Lower lobe of right lung (tissue), 2 donors: Measurements from ENCODE around the gene NSFL1C. TPM values are rescaled to one million over a fixed set of nuclear protein-coding genes. Genes with fewer than 3 reads are reported as not detected.
"Not testable (repeated sequence)": the region's sequence is repeated elsewhere in the genome, so short reads cannot be mapped to it uniquely, and the experiment has no call there.

ENCODE experiments used
- ATAC-seq, 2 donors: fragments of 200-7000 bp; cut with Tn5 transposase; one replicate each; pipeline ENCODE4 v1.9.1; 2020 to 2022; ENCODE audit warnings: mild to moderate bottlenecking in 2 of 2, moderate library complexity in 2 of 2
- DNase-seq: peaks from one replicate; pipeline ENCODE4 v3.0.0-alpha.2; 2020
- H3K27ac ChIP-seq: fragments of 200-600 bp; one replicate; pipeline ENCODE4 v1.8.0; 2022
- H3K27me3 ChIP-seq: fragments of 200-600 bp; one replicate; pipeline ENCODE4 v1.8.0; 2022; ENCODE audit warnings: low read depth
- H3K36me3 ChIP-seq: fragments of 200-600 bp; one replicate; pipeline ENCODE4 v1.8.0; 2022; ENCODE audit warnings: mild to moderate bottlenecking
- H3K4me1 ChIP-seq: fragments of 200-600 bp; one replicate; pipeline ENCODE4 v1.8.0; 2022
- H3K4me3 ChIP-seq: fragments of 200-600 bp; one replicate; pipeline ENCODE4 v1.8.0; 2022; ENCODE audit warnings: mild to moderate bottlenecking
- H3K9me3 ChIP-seq: fragments of 200-600 bp; one replicate; pipeline ENCODE4 v1.8.0; 2022
- intact Hi-C: fragments of 100-400 bp; cut with DNase I; formaldehyde crosslinking; loops from one replicate; pipeline ENCODE4 v1.11.0; 2022
- total RNA-seq: library from RNA; stranded (reverse); fragmentation: NEBNext Ultra II Directional; extraction: Animal tissue kit (Norgen Biotek cat#: 25700); gene quantifications from one replicate; pipeline ENCODE4 v1.2.1, GENCODE V29; 2021
- TF ChIP-seq, protein P1 (sequence below): fragments of 200-600 bp; IDR thresholded peaks from one replicate; pipeline ENCODE4 v1.8.0; 2022; ENCODE audit warnings: antibody characterized with exemption, mild to moderate bottlenecking
- donor health status: DM: no; HTN: yes; CAD: no; lungs with severe emphysema.

The NSFL1C gene
- total RNA-seq, 1 donor from 2014 or later = 73.8 TPM

DNA sequence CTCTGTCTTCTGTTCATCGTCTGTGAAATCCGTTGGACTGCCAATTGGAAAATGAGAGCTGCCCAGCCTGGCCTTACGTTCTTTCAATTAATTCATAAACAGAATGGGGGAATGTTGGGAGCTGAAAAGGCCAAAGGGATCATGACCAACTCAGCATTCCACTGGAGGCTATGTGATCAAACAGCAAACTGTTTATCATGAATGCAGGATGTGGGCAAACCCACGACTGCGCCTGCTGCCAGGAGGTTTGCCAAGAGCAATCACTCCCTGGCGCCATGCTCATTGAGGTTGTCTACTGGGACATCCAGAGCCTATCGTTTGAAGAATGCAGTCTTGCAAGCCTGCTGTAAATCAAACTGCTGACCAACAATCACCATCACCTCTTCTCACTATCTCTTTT is 64.5 kb downstream of the NSFL1C start:
- Histone ChIP-seq H3K27ac (no peak overlapping the region), H3K4me1 (no peaks in the 10 kb centered on the region), H3K27me3 (no peaks in the 10 kb centered on the region), H3K4me3 (no peak overlapping the region), H3K36me3 (no peaks in the 10 kb centered on the region), H3K9me3 (no peaks in the 10 kb centered on the region)
- ATAC-seq (no peak), DNase-seq (no peak)
- intact Hi-C loops = no loop called here
- TF ChIP-seq, protein P1, sequence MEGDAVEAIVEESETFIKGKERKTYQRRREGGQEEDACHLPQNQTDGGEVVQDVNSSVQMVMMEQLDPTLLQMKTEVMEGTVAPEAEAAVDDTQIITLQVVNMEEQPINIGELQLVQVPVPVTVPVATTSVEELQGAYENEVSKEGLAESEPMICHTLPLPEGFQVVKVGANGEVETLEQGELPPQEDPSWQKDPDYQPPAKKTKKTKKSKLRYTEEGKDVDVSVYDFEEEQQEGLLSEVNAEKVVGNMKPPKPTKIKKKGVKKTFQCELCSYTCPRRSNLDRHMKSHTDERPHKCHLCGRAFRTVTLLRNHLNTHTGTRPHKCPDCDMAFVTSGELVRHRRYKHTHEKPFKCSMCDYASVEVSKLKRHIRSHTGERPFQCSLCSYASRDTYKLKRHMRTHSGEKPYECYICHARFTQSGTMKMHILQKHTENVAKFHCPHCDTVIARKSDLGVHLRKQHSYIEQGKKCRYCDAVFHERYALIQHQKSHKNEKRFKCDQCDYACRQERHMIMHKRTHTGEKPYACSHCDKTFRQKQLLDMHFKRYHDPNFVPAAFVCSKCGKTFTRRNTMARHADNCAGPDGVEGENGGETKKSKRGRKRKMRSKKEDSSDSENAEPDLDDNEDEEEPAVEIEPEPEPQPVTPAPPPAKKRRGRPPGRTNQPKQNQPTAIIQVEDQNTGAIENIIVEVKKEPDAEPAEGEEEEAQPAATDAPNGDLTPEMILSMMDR = no peak

DNA sequence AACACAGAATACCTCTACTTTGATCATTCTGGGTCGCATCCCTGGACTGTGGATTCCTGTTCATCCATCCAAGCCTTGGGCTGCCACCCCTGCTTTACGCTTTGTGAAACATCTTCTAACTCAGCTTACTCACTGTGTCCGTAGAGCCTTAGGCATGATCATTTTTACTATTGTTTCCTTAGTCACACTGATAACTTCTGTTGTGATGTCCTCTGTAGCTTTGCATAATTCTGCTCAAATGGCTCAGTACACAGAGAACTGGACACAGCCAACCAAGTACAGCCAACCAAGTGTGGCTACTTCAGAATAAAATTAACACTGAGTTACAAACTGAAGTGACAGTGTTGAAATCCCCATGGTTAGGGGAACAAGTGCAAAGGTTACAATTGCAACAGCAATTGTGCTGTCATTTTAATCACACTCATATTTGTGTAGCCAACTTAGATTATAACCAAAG is 65.2 kb downstream of the NSFL1C start:
- TF ChIP-seq, protein P1 = no peak
- Histone ChIP-seq H3K27me3 (peaks cover 2% of the 10 kb centered on the region), H3K36me3 (no peaks in the 10 kb centered on the region), H3K27ac (no peak overlapping the region), H3K9me3 (no peaks in the 10 kb centered on the region), H3K4me3 (no peak overlapping the region), H3K4me1 (no peaks in the 10 kb centered on the region)
- DNase-seq = no peak
- ATAC-seq = peak in 1 of 2 donors; percentile 19
- intact Hi-C loops = no loop called here

DNA sequence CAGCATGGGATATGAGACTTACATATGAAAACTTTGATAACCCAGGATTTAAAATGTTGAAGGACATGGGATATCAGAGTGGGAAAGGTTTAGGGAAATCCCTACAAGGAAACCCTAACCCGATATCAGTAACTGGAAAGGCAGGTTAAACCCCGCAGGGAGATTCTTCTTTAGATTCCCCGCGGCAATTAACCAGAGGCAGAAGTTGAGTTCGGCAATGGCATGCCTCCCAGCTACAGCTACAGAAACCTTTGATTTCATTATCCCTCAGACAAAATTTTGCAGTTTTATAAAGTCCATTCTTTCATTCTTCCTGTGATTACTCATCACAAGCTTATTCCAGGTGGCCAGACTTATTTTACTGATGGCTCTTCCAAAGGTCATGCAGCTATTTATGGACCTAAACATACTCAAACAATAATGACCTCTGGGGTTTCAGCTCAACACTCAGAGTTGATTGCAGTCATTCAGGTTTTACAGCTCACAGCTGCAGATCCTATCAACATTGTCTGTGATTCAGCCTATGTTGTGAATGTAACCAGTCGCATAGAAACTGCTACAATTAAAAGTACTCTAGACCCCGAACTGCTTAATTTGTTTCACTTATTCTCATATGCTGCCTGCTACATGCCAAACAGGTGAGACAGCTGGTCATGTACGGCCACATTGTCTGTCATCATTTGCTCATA is 66.8 kb downstream of the NSFL1C start:
- DNase-seq, H3K4me3 ChIP-seq, H3K4me1 ChIP-seq, H3K27me3 ChIP-seq, H3K36me3 ChIP-seq, ATAC-seq, H3K9me3 ChIP-seq, H3K27ac ChIP-seq: not testable (repeated sequence)
- intact Hi-C loops = loop anchor here (10.0 kb wide), 1 partner anchor 85 kb away; no protein-coding TSS in a partner anchor

DNA sequence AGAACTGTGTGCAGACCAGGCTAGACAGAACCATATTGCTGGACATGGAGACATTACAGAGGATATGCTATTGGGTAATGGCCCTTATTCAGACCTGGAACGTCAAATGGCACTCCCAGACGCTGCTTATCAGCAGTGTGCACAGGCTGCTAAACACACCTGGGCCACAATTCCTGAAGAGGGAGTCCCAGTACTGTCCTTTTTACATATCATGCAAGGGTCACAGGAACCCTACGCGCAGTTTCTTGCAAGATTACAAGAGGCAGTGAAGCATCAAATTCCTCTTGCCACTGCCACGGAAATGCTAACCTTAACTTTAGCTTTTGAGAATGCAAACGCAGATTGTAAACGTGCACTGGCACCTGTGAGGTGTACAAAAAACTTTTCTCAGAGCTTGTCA is 68.5 kb downstream of the NSFL1C start:
- not testable (repeated sequence) for ATAC-seq, DNase-seq, H3K27ac ChIP-seq, H3K4me3 ChIP-seq, H3K9me3 ChIP-seq, H3K27me3 ChIP-seq, H3K36me3 ChIP-seq
- H3K4me1 ChIP-seq = peaks cover 11% of the 10 kb centered on the region
- intact Hi-C loops = loop anchor here (10.0 kb wide), 1 partner anchor 83 kb away; no protein-coding TSS in a partner anchor

DNA sequence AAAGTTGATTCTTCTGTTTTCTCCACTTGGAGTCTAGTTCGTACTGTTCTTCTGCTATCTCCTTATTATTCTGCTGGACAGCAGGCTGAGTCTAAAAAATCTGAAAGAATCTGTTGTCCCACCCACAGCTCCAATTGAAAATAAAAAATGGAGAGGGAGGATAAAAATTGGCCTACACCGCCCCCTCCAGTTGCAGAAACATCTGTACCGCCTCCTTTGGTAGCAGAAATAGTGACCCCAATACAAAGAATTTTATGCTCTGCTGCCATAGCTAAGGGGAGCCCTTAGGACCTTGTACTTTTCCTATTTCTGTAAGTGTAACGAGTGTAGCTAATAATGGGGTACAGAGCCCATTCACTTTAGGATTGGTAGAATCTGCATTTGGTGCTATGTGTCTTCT is 68.9 kb downstream of the NSFL1C start:
- no peak for ATAC-seq
- peak overlapping the region; percentile 56 for H3K27ac ChIP-seq
- H3K4me1 ChIP-seq = peaks cover 12% of the 10 kb centered on the region
- no peak overlapping the region for H3K4me3 ChIP-seq
- H3K27me3 ChIP-seq = peaks cover 4% of the 10 kb centered on the region
- intact Hi-C loops = loop anchor here (10.0 kb wide), 1 partner anchor 83 kb away; no protein-coding TSS in a partner anchor
- no peaks in the 10 kb centered on the region for H3K9me3 ChIP-seq
- TF ChIP-seq, protein P1 = peak; percentile 31
- no peak for DNase-seq
- no peaks in the 10 kb centered on the region for H3K36me3 ChIP-seq

DNA sequence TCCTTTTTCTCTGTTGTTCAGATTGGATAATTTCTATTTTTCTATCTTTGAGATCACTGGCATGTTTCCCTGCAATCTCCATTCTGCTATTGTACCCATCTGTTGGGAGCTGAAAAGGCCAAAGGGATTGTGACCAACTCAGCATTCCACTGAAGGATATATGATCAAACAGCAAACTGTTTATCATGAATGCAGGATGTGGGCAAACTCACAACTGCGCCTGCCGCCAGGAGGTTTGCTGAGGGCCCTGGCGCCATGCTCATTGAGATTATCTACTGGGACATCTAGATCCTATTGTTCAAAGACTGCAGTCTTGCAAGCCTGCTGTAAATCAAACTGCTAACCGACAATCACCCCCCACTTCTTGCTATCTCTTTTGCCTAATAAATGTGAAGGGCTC is 69.9 kb downstream of the NSFL1C start:
- ATAC-seq = no peak
- H3K27ac ChIP-seq = peak overlapping the region; percentile 53
- intact Hi-C loops = loop anchor here (10.0 kb wide), 1 partner anchor 82 kb away; no protein-coding TSS in a partner anchor
- H3K4me3 ChIP-seq = no peak overlapping the region
- TF ChIP-seq, protein P1 = no peak
- H3K9me3 ChIP-seq = no peaks in the 10 kb centered on the region
- H3K27me3 ChIP-seq = peaks cover 4% of the 10 kb centered on the region
- H3K4me1 ChIP-seq = peaks cover 18% of the 10 kb centered on the region
- H3K36me3 ChIP-seq = no peaks in the 10 kb centered on the region
- no peak for DNase-seq
